Uterus (tissue), 4 donors: ENCODE measurements around the gene PCDHB14. TPM values are rescaled to one million over a fixed set of nuclear protein-coding genes. Genes with fewer than 3 reads are reported as not detected.
"Not testable (repeated sequence)": the region's sequence is repeated elsewhere in the genome, so short reads cannot be mapped to it uniquely, and the experiment has no call there.

Experiments
- DNase-seq, 2 donors: peaks; one replicate each; pipeline ENCODE4 v3.0.0-alpha.2; 2019 to 2020
- H3K27ac ChIP-seq, 2 donors: fragments of 200-600 bp; sonication (generic); 1 replicate in 1 of 2; 2 replicates in 1 of 2; pipeline ENCODE4 v1.5.1; 2016 to 2018
- H3K27me3 ChIP-seq, 2 donors: fragments of 200-600 bp; sonication (generic); one replicate each; pipeline ENCODE4 v1.5.1; 2018 to 2019; ENCODE audit warnings: control low read depth in 1 of 2
- H3K36me3 ChIP-seq, 2 donors: fragments of 200-600 bp; sonication (generic); one replicate each; pipeline ENCODE4 v1.5.1; 2019; ENCODE audit warnings: control low read depth in 1 of 2
- H3K4me1 ChIP-seq, 2 donors: fragments of 200-600 bp; sonication (generic); one replicate each; pipeline ENCODE4 v1.5.1; 2018 to 2019; ENCODE audit warnings: control low read depth in 1 of 2
- H3K4me3 ChIP-seq, 2 donors: fragments of 200-600 bp; sonication (generic); 1 replicate in 1 of 2; 2 replicates in 1 of 2; pipeline ENCODE4 v1.5.1; 2018 to 2019; ENCODE audit warnings: mild to moderate bottlenecking in 1 of 2
- H3K9me3 ChIP-seq, 2 donors: fragments of 200-600 bp; sonication (generic); one replicate each; pipeline ENCODE4 v1.5.1; 2019; ENCODE audit warnings: control low read depth in 1 of 2
- CTCF ChIP-seq, 4 experiments: fragments of 200-600 bp in 2 of 4; fragments of 450-650 bp in 2 of 4; sonication (generic) in 2 of 4; IDR thresholded peaks; one replicate each; pipeline ENCODE4 v1.5.1; 2016 to 2019; ENCODE audit warnings: antibody characterized with exemption in 4 of 4, mild to moderate bottlenecking in 2 of 4, moderate library complexity in 1 of 4
- POLR2A ChIP-seq, 2 donors: fragments of 450-650 bp; IDR thresholded peaks; one replicate each; pipeline ENCODE4 v1.6.1; 2016; ENCODE audit warnings: antibody characterized with exemption in 2 of 2, mild to moderate bottlenecking in 1 of 2, moderate library complexity in 1 of 2
- intact Hi-C: fragments of 100-400 bp; cut with DNase I; formaldehyde crosslinking; loops from one replicate; pipeline ENCODE4 v1.15.1; 2023; ENCODE audit warnings: low total_unique reads
- total RNA-seq, 4 donors: library from RNA; depleted of rRNA in 3 of 4; stranded (reverse); fragments of >200 nt in 3 of 4; gene quantifications; one replicate each; pipeline versions ENCODE4 v1.1.0 to v1.2.4, GENCODE V29; 2014 to 2023
- donor health status: DM: yes; HTN: yes; CAD: no.

PCDHB14 gene
- total RNA-seq, 4 donors from 2014 or later, result 3.6 to 14.7 (median 9.3) TPM

DNA sequence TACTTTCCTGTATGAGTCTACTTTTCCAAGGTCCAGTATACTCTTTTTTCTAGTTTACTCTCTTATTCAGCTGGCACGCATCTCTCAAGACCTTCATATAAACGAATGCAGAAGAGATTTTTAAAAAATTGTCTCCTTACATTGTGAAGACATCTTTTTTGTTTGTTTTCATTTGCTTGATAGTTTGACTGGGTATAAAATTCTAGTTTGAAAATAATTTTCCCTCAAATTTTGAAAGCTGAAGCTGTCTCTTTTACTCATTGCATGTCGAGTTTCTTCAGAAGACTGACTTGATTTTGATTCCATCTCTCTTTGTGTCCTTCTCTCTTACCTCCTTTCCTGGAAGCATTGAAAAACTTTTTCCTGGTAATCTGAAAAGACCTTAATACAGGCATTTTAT, 26.8 kb upstream of the PCDHB14 start:
- no peak overlapping the region for H3K4me3 ChIP-seq
- no peak overlapping the region for H3K27ac ChIP-seq
- H3K4me1 ChIP-seq, result no peaks in the 10 kb centered on the region
- intact Hi-C loops, result no loop called here
- no peaks in the 10 kb centered on the region for H3K27me3 ChIP-seq
- H3K36me3 ChIP-seq, result no peaks in the 10 kb centered on the region
- no peak for DNase-seq
- H3K9me3 ChIP-seq, result peaks cover 0 to 66% of the 10 kb centered on the region in 2 donors
- TF ChIP-seq CTCF (IDR thresholded peaks at IDR 0.05) (no peak), POLR2A (IDR thresholded peaks at IDR 0.05) (no peak)

GRCh38 chr5:141199359-141200235, 23.5 kb upstream of the PCDHB14 start, which contains the start of gene PCDHB11:
Gene PCDHB11 (plus strand): TSS chr5:141199627. CDS start chr5:141199775, 148 bp downstream.
- no peaks in the 10 kb centered on the region for H3K36me3 ChIP-seq
- H3K9me3 ChIP-seq, result peaks cover 0 to 74% of the 10 kb centered on the region in 2 donors
- H3K27me3 ChIP-seq, result no peaks in the 10 kb centered on the region
- no peak for DNase-seq
- H3K4me1 ChIP-seq, result no peaks in the 10 kb centered on the region
- no peak within 1 kb of the TSS for H3K4me3 ChIP-seq
- no peak for TF ChIP-seq CTCF (IDR thresholded peaks at IDR 0.05)
- TF ChIP-seq POLR2A (IDR thresholded peaks at IDR 0.05), result no peak
- intact Hi-C loops, result no loop called here
- H3K27ac ChIP-seq, result no peak within 1 kb of the TSS

DNA sequence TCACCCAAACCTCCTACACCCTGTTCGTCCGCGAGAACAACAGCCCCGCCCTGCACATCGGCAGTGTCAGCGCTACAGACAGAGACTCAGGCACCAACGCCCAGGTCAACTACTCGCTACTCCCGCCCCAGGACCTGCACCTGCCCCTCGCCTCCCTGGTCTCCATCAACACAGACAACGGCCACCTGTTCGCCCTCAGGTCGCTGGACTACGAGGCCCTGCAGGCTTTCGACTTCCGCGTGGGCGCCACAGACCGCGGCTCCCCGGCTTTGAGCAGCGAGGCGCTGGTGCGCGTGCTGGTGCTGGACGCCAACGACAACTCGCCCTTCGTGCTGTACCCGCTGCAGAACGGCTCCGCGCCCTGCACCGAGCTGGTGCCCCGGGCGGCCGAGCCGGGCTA, 22.0 kb upstream of the PCDHB14 start:
- intact Hi-C loops, DNase-seq: not testable (repeated sequence)
- peaks cover 0 to 81% of the 10 kb centered on the region in 2 donors for H3K9me3 ChIP-seq

GRCh38 chr5:141201646-141202045, 21.5 kb upstream of the PCDHB14 start:
- H3K27me3 ChIP-seq, H3K4me3 ChIP-seq, DNase-seq, intact Hi-C loops, H3K4me1 ChIP-seq, H3K36me3 ChIP-seq, H3K27ac ChIP-seq: not testable (repeated sequence)
- H3K9me3 ChIP-seq, result peaks cover 0 to 80% of the 10 kb centered on the region in 2 donors

More for the DNA sequence above, 22.0 kb upstream of the PCDHB14 start:
- H3K4me1 ChIP-seq, H3K27me3 ChIP-seq, H3K27ac ChIP-seq, H3K4me3 ChIP-seq, H3K36me3 ChIP-seq: not testable (repeated sequence)

- no peaks in the 10 kb centered on the region for H3K4me1 ChIP-seq
- no peak for DNase-seq
- TF ChIP-seq CTCF (IDR thresholded peaks at IDR 0.05), result peak in 1 of 4 experiments; percentile 6
- no peak for TF ChIP-seq POLR2A (IDR thresholded peaks at IDR 0.05)
- no peaks in the 10 kb centered on the region for H3K27me3 ChIP-seq
- intact Hi-C loops, result no loop called here
- no peak within 1 kb of the TSS for H3K4me3 ChIP-seq
- H3K9me3 ChIP-seq, result peaks cover 0 to 66% of the 10 kb centered on the region in 2 donors
- no peaks in the 10 kb centered on the region for H3K36me3 ChIP-seq
- H3K27ac ChIP-seq, result no peak within 1 kb of the TSS
These were observed 14.7 kb upstream of the PCDHB14 start, which contains the start of gene PCDHB12 for GRCh38 chr5:141208478-141208877. Gene PCDHB12 (plus strand): TSS chr5:141208719. CDS start chr5:141208908, 189 bp downstream.

- DNase-seq, H3K27me3 ChIP-seq, intact Hi-C loops, H3K27ac ChIP-seq, H3K36me3 ChIP-seq, H3K4me3 ChIP-seq, H3K4me1 ChIP-seq: not testable (repeated sequence)
- peaks cover 0 to 62% of the 10 kb centered on the region in 2 donors for H3K9me3 ChIP-seq
These were observed 12.9 kb upstream of the PCDHB14 start for GRCh38 chr5:141210281-141210680.

DNA sequence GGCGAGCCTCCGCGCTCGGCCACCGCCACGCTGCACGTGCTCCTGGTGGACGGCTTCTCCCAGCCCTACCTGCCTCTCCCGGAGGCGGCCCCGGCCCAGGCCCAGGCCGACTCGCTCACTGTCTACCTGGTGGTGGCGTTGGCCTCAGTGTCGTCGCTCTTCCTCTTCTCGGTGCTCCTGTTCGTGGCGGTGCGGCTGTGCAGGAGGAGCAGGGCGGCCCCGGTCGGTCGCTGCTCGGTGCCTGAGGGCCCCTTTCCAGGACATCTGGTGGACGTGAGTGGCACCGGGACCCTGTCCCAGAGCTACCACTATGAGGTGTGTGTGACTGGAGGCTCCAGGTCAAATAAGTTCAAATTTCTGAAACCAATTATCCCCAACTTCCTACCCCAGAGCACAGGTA, 12.3 kb upstream of the PCDHB14 start:
- H3K4me1 ChIP-seq, H3K27ac ChIP-seq, DNase-seq, H3K27me3 ChIP-seq, H3K4me3 ChIP-seq, intact Hi-C loops, H3K36me3 ChIP-seq: not testable (repeated sequence)
- H3K9me3 ChIP-seq, result peaks cover 0 to 62% of the 10 kb centered on the region in 2 donors
